GM23338 (cell line): Measurements from ENCODE around the gene GDPD5. TPM values are rescaled to one million over a fixed set of nuclear protein-coding genes. Genes with fewer than 3 reads are reported as not detected.

Experiments used
- ATAC-seq: fragments of 200-7000 bp; cut with Tn5 transposase; 3 replicates; pipeline ENCODE4 v1.9.1; 2020
- DNase-seq: peaks from one replicate; pipeline ENCODE4 v3.0.0-alpha.2; 2015; ENCODE audit warnings: low spot score
- H2AFZ ChIP-seq: fragments of 200-600 bp; sonication (generic); 2 replicates; pipeline ENCODE4 v1.8.0; 2016; ENCODE audit warnings: antibody characterized with exemption, mild to moderate bottlenecking, moderate library complexity
- H3F3A ChIP-seq: fragments of 200-600 bp; sonication (generic); replicated peaks from 2 replicates; pipeline ENCODE4 v1.8.0; 2017; ENCODE audit warnings: antibody characterized with exemption, mixed run types, low read depth
- H3K27ac ChIP-seq: fragments of 200-600 bp; sonication (generic); 2 replicates; pipeline ENCODE4 v1.6.1; 2016; ENCODE audit warnings: low read depth
- H3K27me3 ChIP-seq: fragments of 200-600 bp; sonication (generic); 2 replicates; pipeline ENCODE4 v1.8.0; 2016; ENCODE audit warnings: mild to moderate bottlenecking, mixed run types, moderate library complexity; ENCODE audit not compliant: insufficient read depth
- H3K36me3 ChIP-seq: fragments of 200-600 bp; sonication (generic); 2 replicates; pipeline ENCODE4 v1.8.0; 2016; ENCODE audit warnings: mild to moderate bottlenecking; ENCODE audit not compliant: insufficient read depth
- H3K4me1 ChIP-seq: fragments of 200-600 bp; sonication (generic); 2 replicates; pipeline ENCODE4 v1.8.0; 2016; ENCODE audit warnings: mild to moderate bottlenecking, moderate library complexity; ENCODE audit not compliant: insufficient read depth
- H3K4me2 ChIP-seq: fragments of 200-600 bp; sonication (generic); 2 replicates; pipeline ENCODE4 v1.7.1; 2017; ENCODE audit warnings: mixed run types
- H3K4me3 ChIP-seq: fragments of 200-600 bp; sonication (generic); 2 replicates; pipeline ENCODE4 v1.6.1; 2016; ENCODE audit warnings: mixed run types
- H3K79me2 ChIP-seq: fragments of 200-600 bp; sonication (generic); replicated peaks from 2 replicates; pipeline ENCODE4 v1.8.0; 2017; ENCODE audit warnings: mild to moderate bottlenecking; ENCODE audit not compliant: insufficient read depth
- H3K9me2 ChIP-seq: fragments of 200-600 bp; sonication (generic); 2 replicates; pipeline ENCODE4 v1.8.0; 2017; ENCODE audit not compliant: insufficient read depth
- H4K20me1 ChIP-seq: fragments of 200-600 bp; sonication (generic); replicated peaks from 2 replicates; pipeline ENCODE4 v1.8.0; 2017; ENCODE audit warnings: mild to moderate bottlenecking; ENCODE audit not compliant: insufficient read depth
- H3K27ac Mint-ChIP-seq: 2 replicates; pipeline ENCODE4 v1.8.0; 2020; ENCODE audit warnings: inconsistent platforms, mild to moderate bottlenecking, moderate library complexity, mixed read lengths
- H3K27me3 Mint-ChIP-seq: 3 replicates; pipeline ENCODE4 v1.8.0; 2022; ENCODE audit warnings: low read depth, mild to moderate bottlenecking, moderate library complexity, mixed read lengths, inconsistent platforms; ENCODE audit not compliant: insufficient read depth, poor library complexity
- H3K36me3 Mint-ChIP-seq: 3 replicates; pipeline ENCODE4 v1.8.0; 2021; ENCODE audit warnings: low read depth, mild to moderate bottlenecking, inconsistent platforms, moderate library complexity, mixed read lengths
- H3K4me1 Mint-ChIP-seq: 3 replicates; pipeline ENCODE4 v1.8.0; 2020; ENCODE audit warnings: mild to moderate bottlenecking, inconsistent platforms, mixed read lengths
- H3K4me3 Mint-ChIP-seq: 3 replicates; pipeline ENCODE4 v1.8.0; 2021; ENCODE audit warnings: moderate library complexity, mild to moderate bottlenecking, inconsistent platforms, mixed read lengths
- H3K9me3 Mint-ChIP-seq: 3 replicates; pipeline ENCODE4 v1.8.0; 2020; ENCODE audit warnings: moderate library complexity, mild to moderate bottlenecking, inconsistent platforms, mixed read lengths
- CREB1 ChIP-seq: fragments of 250-450 bp; sonication (Bioruptor Pico); IDR thresholded peaks from 2 replicates; pipeline ENCODE4 v1.5.0; 2020; ENCODE audit warnings: low read depth, mild to moderate bottlenecking, moderate library complexity
- EZH2 ChIP-seq: fragments of 200-600 bp; sonication (generic); IDR thresholded peaks from one replicate; pipeline ENCODE4 v1.8.0; 2017; ENCODE audit warnings: antibody characterized with exemption, mild to moderate bottlenecking, low read depth; ENCODE audit not compliant: unreplicated experiment
- NANOG ChIP-seq: IDR thresholded peaks from 2 replicates; pipeline ENCODE4 v1.6.1; 2016; ENCODE audit warnings: antibody characterized with exemption, borderline replicate concordance
- polyA plus RNA-seq: library from polyadenylated mRNA; unstranded; fragments of >200 nt; fragmentation: Nextera tagmentation; extraction: Ambion mirVana; gene quantifications from 2 replicates; pipeline ENCODE4 v1.2.1, GENCODE V29; 2016
- total RNA-seq: library from RNA; depleted of rRNA; stranded (reverse); fragments of >200 nt; shearing (Covaris generic); gene quantifications from 2 replicates; pipeline ENCODE4 v1.2.3, GENCODE V29; 2014
- TF ChIP-seq, protein P1 (sequence below): IDR thresholded peaks from one replicate; pipeline ENCODE4 v1.6.1; 2018; ENCODE audit warnings: antibody characterized with exemption; ENCODE audit not compliant: unreplicated experiment
- TF ChIP-seq, protein P2 (sequence below): fragments of 250-450 bp; sonication (Bioruptor Pico); IDR thresholded peaks from 2 replicates; pipeline ENCODE4 v1.5.0; 2020; ENCODE audit warnings: mild to moderate bottlenecking, moderate library complexity

Gene GDPD5
- total and polyA plus RNA-seq, 2 experiments from 2014 or later: 1.6 to 4.9 TPM

DNA sequence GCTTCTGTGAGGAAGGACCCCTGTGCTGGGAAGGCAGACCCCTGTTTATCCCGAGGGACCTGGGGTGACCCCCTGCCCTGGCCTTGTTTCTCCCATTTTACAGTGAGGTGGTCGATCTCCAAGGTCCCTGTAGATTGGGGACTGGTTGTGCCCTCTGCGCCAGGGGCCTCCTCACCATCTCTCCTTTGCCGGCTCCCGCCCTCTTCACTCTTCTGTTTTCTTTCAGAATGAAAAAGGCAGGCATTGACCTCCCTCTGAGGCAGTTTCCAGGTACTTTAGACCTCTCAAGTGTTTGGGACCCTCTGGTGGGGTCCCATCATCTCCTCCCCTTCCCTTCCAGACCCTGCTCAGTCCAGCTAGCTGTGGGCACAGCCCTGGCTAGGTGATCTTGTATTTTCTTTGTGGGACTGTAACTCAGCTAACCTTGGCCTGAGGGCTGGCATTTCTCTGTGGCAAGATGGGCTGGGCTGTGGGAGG lies 37.8 kb upstream of the GDPD5 start:
- peak overlapping the region; percentile 97 for H3K4me3 Mint-ChIP-seq
- H3K9me3 Mint-ChIP-seq: no peaks in the 10 kb centered on the region
- Histone ChIP-seq H2AFZ (no peak overlapping the region), H4K20me1 (peaks cover 33% of the 10 kb centered on the region), H3K4me1 (peaks cover 53% of the 10 kb centered on the region), H3K27ac (peak overlapping the region; percentile 96), H3K27me3 (no peaks in the 10 kb centered on the region), H3F3A (peaks cover 22% of the 10 kb centered on the region), H3K36me3 (peaks cover 19% of the 10 kb centered on the region; the same call in 1 of the 2 replicates), H3K4me2 (peak overlapping the region; percentile 86), H3K9me2 (no peaks in the 10 kb centered on the region), H3K79me2 (peaks cover 70% of the 10 kb centered on the region), H3K4me3 (peak overlapping the region; percentile 98)
- H3K27me3 Mint-ChIP-seq: peaks cover 39% of the 10 kb centered on the region
- DNase-seq (no peak), ATAC-seq (0 out of 3 replicates have a peak, but pooled peaks have one; percentile 0)
- H3K27ac Mint-ChIP-seq: peak overlapping the region; percentile 99
- no peak for TF ChIP-seq EZH2
- no peak for TF ChIP-seq CREB1
- TF ChIP-seq, protein P1, sequence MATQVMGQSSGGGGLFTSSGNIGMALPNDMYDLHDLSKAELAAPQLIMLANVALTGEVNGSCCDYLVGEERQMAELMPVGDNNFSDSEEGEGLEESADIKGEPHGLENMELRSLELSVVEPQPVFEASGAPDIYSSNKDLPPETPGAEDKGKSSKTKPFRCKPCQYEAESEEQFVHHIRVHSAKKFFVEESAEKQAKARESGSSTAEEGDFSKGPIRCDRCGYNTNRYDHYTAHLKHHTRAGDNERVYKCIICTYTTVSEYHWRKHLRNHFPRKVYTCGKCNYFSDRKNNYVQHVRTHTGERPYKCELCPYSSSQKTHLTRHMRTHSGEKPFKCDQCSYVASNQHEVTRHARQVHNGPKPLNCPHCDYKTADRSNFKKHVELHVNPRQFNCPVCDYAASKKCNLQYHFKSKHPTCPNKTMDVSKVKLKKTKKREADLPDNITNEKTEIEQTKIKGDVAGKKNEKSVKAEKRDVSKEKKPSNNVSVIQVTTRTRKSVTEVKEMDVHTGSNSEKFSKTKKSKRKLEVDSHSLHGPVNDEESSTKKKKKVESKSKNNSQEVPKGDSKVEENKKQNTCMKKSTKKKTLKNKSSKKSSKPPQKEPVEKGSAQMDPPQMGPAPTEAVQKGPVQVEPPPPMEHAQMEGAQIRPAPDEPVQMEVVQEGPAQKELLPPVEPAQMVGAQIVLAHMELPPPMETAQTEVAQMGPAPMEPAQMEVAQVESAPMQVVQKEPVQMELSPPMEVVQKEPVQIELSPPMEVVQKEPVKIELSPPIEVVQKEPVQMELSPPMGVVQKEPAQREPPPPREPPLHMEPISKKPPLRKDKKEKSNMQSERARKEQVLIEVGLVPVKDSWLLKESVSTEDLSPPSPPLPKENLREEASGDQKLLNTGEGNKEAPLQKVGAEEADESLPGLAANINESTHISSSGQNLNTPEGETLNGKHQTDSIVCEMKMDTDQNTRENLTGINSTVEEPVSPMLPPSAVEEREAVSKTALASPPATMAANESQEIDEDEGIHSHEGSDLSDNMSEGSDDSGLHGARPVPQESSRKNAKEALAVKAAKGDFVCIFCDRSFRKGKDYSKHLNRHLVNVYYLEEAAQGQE: no peak
- no peak for TF ChIP-seq NANOG
- TF ChIP-seq, protein P2, sequence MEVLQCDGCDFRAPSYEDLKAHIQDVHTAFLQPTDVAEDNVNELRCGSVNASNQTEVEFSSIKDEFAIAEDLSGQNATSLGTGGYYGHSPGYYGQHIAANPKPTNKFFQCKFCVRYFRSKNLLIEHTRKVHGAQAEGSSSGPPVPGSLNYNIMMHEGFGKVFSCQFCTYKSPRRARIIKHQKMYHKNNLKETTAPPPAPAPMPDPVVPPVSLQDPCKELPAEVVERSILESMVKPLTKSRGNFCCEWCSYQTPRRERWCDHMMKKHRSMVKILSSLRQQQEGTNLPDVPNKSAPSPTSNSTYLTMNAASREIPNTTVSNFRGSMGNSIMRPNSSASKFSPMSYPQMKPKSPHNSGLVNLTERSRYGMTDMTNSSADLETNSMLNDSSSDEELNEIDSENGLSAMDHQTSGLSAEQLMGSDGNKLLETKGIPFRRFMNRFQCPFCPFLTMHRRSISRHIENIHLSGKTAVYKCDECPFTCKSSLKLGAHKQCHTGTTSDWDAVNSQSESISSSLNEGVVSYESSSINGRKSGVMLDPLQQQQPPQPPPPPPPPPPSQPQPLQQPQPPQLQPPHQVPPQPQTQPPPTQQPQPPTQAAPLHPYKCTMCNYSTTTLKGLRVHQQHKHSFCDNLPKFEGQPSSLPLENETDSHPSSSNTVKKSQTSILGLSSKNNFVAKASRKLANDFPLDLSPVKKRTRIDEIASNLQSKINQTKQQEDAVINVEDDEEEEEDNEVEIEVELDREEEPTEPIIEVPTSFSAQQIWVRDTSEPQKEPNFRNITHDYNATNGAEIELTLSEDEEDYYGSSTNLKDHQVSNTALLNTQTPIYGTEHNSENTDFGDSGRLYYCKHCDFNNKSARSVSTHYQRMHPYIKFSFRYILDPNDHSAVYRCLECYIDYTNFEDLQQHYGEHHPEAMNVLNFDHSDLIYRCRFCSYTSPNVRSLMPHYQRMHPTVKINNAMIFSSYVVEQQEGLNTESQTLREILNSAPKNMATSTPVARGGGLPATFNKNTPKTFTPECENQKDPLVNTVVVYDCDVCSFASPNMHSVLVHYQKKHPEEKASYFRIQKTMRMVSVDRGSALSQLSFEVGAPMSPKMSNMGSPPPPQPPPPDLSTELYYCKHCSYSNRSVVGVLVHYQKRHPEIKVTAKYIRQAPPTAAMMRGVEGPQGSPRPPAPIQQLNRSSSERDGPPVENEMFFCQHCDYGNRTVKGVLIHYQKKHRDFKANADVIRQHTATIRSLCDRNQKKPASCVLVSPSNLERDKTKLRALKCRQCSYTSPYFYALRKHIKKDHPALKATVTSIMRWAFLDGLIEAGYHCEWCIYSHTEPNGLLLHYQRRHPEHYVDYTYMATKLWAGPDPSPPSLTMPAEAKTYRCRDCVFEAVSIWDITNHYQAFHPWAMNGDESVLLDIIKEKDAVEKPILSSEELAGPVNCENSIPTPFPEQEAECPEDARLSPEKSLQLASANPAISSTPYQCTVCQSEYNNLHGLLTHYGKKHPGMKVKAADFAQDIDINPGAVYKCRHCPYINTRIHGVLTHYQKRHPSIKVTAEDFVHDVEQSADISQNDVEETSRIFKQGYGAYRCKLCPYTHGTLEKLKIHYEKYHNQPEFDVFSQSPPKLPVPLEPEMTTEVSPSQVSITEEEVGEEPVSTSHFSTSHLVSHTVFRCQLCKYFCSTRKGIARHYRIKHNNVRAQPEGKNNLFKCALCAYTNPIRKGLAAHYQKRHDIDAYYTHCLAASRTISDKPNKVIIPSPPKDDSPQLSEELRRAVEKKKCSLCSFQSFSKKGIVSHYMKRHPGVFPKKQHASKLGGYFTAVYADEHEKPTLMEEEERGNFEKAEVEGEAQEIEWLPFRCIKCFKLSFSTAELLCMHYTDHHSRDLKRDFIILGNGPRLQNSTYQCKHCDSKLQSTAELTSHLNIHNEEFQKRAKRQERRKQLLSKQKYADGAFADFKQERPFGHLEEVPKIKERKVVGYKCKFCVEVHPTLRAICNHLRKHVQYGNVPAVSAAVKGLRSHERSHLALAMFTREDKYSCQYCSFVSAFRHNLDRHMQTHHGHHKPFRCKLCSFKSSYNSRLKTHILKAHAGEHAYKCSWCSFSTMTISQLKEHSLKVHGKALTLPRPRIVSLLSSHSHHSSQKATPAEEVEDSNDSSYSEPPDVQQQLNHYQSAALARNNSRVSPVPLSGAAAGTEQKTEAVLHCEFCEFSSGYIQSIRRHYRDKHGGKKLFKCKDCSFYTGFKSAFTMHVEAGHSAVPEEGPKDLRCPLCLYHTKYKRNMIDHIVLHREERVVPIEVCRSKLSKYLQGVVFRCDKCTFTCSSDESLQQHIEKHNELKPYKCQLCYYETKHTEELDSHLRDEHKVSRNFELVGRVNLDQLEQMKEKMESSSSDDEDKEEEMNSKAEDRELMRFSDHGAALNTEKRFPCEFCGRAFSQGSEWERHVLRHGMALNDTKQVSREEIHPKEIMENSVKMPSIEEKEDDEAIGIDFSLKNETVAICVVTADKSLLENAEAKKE: no peak
- H3K36me3 Mint-ChIP-seq: peaks cover 57% of the 10 kb centered on the region
- H3K4me1 Mint-ChIP-seq: peaks cover 57% of the 10 kb centered on the region
